ENCODE data around the gene TMEM266.

- TF ChIP-seq CTCF (IDR thresholded peaks at IDR 0.05) (no peak), POLR2A (IDR thresholded peaks at IDR 0.05) (no peak)
Measured at GRCh38 chr15:76078285-76078877, 18.6 kb downstream of the TMEM266 start.

Data from stomach (tissue), 4 donors.